ENCODE measurements around the gene JADE2. TPM values are rescaled to one million over a fixed set of nuclear protein-coding genes. Genes with fewer than 3 reads are reported as not detected.

Gene JADE2
- total RNA-seq, 6 donors from 2014 or later = 51.5 to 102 (median 69.5) TPM

DNA sequence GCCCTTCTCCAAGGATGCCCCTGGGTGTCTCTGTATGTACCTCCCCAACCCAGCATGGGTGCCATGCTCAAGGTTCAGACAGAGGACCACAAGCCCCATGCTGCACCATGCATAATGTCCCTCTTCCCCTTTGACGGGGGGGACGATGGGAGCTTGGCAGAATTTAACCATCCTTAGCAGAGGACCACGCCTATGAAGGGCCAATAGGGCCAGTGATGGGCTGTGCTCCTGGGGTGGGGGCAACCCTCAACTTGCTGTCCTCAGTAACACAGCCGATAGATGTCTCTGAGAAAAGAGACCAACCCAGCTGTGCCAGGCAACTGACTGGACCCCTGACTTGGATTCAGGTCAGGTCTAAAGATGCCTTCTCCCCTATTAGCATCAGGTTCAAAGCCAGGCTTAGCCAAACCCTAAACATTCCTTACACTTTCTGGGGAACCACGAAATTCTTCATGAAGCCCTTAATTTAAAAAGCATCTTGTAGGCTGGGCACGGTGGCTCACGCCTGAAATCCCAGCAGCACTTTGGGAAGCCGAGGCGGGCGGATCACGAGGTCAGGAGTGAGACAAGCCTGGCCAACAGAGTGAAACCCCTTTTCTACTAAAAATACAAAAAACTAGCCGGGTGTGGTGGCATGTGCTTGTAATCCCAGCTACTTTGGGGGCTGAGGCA lies 20.7 kb upstream of the JADE2 start:
- Histone ChIP-seq H3K36me3 (no peaks in the 10 kb centered on the region), H3K27me3 (no peaks in the 10 kb centered on the region), H3K9me3 (no peaks in the 10 kb centered on the region), H3K4me1 (peaks cover 38 to 42% (median 41%) of the 10 kb centered on the region in 4 donors), H3K4me3 (no peak overlapping the region), H3K27ac (peak overlapping the region; percentile 79 to 88 (median 86))
- ATAC-seq (ENCODE audit: low FRiP score in 2 of 2) = no peak
- WGBS, 2 donors = 93 to 96% methylated on average over 12 of the region's 12 CpGs
- TF ChIP-seq EP300 (IDR thresholded peaks at IDR 0.05) = no peak
- TF ChIP-seq, protein P1, sequence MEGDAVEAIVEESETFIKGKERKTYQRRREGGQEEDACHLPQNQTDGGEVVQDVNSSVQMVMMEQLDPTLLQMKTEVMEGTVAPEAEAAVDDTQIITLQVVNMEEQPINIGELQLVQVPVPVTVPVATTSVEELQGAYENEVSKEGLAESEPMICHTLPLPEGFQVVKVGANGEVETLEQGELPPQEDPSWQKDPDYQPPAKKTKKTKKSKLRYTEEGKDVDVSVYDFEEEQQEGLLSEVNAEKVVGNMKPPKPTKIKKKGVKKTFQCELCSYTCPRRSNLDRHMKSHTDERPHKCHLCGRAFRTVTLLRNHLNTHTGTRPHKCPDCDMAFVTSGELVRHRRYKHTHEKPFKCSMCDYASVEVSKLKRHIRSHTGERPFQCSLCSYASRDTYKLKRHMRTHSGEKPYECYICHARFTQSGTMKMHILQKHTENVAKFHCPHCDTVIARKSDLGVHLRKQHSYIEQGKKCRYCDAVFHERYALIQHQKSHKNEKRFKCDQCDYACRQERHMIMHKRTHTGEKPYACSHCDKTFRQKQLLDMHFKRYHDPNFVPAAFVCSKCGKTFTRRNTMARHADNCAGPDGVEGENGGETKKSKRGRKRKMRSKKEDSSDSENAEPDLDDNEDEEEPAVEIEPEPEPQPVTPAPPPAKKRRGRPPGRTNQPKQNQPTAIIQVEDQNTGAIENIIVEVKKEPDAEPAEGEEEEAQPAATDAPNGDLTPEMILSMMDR (IDR thresholded peaks at IDR 0.05) = no peak
- no peak for TF ChIP-seq POLR2A (IDR thresholded peaks at IDR 0.05)
- TF ChIP-seq POLR2AphosphoS5 (IDR thresholded peaks at IDR 0.05) = no peak
- no peak for DNase-seq

DNA sequence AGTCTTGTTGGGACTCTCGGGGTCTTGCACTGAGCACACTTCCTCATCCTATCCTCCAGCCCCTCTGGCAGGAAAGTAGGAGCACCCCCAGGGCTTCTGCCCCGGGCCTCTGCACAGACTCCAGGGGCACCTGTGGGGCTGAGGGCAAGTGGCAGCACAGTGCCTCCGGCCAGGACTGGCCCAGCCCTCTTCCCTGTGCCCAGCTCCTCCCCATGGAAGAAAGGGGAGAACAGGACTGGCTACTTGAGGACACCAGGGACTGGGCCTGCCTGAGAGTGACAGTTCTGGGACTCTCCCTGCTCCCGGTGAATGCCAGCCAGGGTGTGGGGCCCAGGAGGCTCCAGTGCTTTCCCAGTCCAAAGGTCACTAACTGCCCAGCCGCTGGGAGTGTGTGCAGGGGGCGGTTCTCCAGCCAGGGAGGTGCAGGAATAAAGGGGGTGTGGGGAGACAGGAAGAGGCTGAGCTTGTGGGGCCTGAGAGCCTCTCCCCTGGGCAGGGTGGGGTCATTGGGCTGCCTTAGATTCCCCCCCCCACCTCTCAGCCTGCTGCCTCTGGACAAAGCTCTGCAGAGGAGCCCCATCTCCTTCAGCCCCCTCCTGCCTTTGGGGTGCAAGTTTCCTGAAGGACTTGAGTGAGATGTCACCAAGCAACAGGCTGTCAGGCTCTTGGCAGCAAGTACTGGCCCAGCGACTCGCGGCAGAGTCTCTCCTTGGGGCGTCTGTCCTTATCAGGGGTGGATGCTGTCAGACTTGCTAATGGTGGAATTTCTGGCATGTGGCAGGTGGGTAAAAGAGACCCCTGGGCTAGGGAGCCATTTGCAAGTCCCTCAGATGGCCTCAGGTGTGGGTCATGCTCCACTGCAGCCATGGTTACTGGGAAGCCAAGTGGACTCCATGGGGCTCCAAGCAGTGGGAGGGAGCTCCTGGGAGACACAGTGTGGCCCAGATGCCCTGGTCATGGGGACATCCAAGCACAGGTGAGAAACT lies 19.1 kb upstream of the JADE2 start:
- Histone ChIP-seq H3K27me3 (no peaks in the 10 kb centered on the region), H3K36me3 (no peaks in the 10 kb centered on the region), H3K27ac (peak overlapping the region; percentile 19 to 88 (median 72)), H3K9me3 (no peaks in the 10 kb centered on the region), H3K4me3 (peak overlapping the region in 3 of 4 donors; percentile 24 to 36 (median 36)), H3K4me1 (peaks cover 41 to 45% (median 44%) of the 10 kb centered on the region in 4 donors)
- peak; percentile 57 to 92 for ATAC-seq (ENCODE audit: low FRiP score in 2 of 2)
- DNase-seq = peak; percentile 54 to 91
- TF ChIP-seq EP300 (IDR thresholded peaks at IDR 0.05) (peak in 1 of 4 donors; percentile 69), POLR2A (IDR thresholded peaks at IDR 0.05) (peak in 1 of 4 donors; percentile 53), POLR2AphosphoS5 (IDR thresholded peaks at IDR 0.05) (peak; percentile 22 to 68)
- TF ChIP-seq, protein P1 (IDR thresholded peaks at IDR 0.05) = no peak
- WGBS, 2 donors = 28 to 33% methylated on average over 5 to 9 of the region's 10 CpGs

DNA sequence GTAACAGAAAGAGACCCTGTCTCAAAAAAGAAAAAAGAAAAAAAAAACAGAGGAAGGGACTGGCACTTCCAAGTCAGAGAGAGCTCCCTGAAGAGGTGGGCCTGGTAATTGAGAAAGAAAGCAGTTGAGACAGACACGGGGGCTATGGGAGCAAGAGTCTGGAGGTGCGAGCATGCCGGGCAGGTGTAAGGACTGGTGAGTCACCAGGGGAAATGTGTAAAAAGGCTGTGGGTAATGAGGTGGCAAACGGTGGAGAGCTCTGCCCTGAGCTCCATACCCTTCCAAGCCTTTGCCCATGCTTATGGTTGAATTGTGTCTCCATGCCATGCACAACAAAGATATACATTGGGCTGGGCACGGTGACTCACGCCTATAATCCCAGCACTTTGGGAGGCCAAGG lies 18.0 kb upstream of the JADE2 start:
- no peaks in the 10 kb centered on the region for H3K27me3 ChIP-seq
- no peaks in the 10 kb centered on the region for H3K36me3 ChIP-seq
- peaks cover 52 to 56% (median 56%) of the 10 kb centered on the region in 4 donors for H3K4me1 ChIP-seq
- no peak for ATAC-seq (ENCODE audit: low FRiP score in 2 of 2)
- peak overlapping the region in 1 of 4 donors; percentile 36 for H3K4me3 ChIP-seq
- no peak for DNase-seq
- H3K9me3 ChIP-seq = no peaks in the 10 kb centered on the region
- TF ChIP-seq, protein P1 (IDR thresholded peaks at IDR 0.05) = no peak
- TF ChIP-seq POLR2A (IDR thresholded peaks at IDR 0.05) (no peak), POLR2AphosphoS5 (IDR thresholded peaks at IDR 0.05) (no peak), EP300 (IDR thresholded peaks at IDR 0.05) (no peak)
- peak overlapping the region in 2 of 4 donors; percentile 76 to 88 for H3K27ac ChIP-seq
- 80 to 83% methylated on average over 6 of the region's 6 CpGs for WGBS, 2 donors

DNA sequence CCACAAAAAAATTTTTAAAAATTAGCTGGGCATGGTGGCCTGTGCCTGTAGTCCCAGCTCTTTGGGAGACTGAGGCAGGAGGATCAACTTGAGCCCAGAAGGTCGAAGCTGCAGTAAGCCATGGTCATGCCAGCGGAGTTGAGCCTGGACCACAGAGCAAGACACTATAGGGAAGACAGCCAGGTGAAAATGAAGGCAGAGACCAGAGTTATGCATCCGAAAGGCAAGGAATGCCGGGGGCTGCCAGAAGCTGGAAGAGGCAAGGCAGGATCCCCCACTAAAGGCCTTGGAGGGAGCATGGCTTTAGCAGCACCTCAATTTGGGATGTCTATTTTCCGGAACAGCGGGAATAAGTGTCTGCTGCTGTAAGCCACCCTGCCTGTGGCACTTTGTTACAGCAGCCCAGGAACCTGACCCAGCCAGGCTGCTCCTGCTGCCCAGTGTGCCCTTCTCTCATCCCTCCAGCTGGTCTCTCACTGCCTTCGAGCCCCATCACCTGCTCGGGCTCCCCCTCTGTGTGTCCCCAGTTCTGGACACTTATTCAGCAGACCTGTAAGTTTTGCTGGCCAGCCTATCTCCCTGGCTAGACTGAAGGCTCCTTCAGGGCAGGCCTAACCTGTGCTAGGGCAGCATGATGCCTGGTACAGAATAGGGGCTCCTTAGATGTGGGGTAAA lies 16.8 kb upstream of the JADE2 start:
- TF ChIP-seq POLR2A (IDR thresholded peaks at IDR 0.05) = no peak
- TF ChIP-seq POLR2AphosphoS5 (IDR thresholded peaks at IDR 0.05) = no peak
- no peak for TF ChIP-seq EP300 (IDR thresholded peaks at IDR 0.05)
- TF ChIP-seq, protein P1 (IDR thresholded peaks at IDR 0.05) = no peak
- ATAC-seq (ENCODE audit: low FRiP score in 2 of 2) (no peak), DNase-seq (no peak)
- Histone ChIP-seq H3K27ac (no peak overlapping the region), H3K4me1 (peaks cover 43 to 49% (median 48%) of the 10 kb centered on the region in 4 donors), H3K4me3 (no peak overlapping the region), H3K9me3 (no peaks in the 10 kb centered on the region), H3K27me3 (no peaks in the 10 kb centered on the region), H3K36me3 (no peaks in the 10 kb centered on the region)
- 89 to 95% methylated on average over 8 of the region's 8 CpGs for WGBS, 2 donors

All from upper lobe of left lung (tissue), 6 donors.